GM23248 (cell line): ENCODE data around the gene SNX32.

ENCODE experiments used
- EZH2 ChIP-seq: fragments of 200-600 bp; sonication (generic); IDR thresholded peaks from 2 replicates; pipeline ENCODE4 v1.6.1; 2018; ENCODE audit warnings: antibody characterized with exemption, mild to moderate bottlenecking; ENCODE audit not compliant: insufficient read depth, poor library complexity, severe bottlenecking
- EZH2phosphoT487 ChIP-seq: fragments of 200-600 bp; sonication (generic); IDR thresholded peaks from 2 replicates; pipeline ENCODE4 v1.6.1; 2018; ENCODE audit warnings: antibody characterized with exemption, moderate library complexity, mild to moderate bottlenecking, low read depth; ENCODE audit not compliant: insufficient read depth

- TF ChIP-seq EZH2 (no peak), EZH2phosphoT487 (no peak)
Observed at GRCh38 chr11:65870706-65871681, 37.2 kb downstream of the SNX32 start.
